ENCODE data around the gene GSTT2B.
"Not testable (repeated sequence)": the region's sequence is repeated elsewhere in the genome, so short reads cannot be mapped to it uniquely, and the experiment has no call there.

Gene GSTT2B

GRCh38 chr22:23961084-23961771, at the start of gene GSTT2B:
Gene GSTT2B, minus strand, starts transcription at chr22:23961195. Its CDS starts 64 bp downstream, at chr22:23961131.
- not testable (repeated sequence) for DNase-seq

GRCh38 chr22:24010018-24010391, 49.0 kb upstream of the GSTT2B start:
- no peak for DNase-seq

- DNase-seq, result no peak
Observed at GRCh38 chr22:24009227-24010017, 48.4 kb upstream of the GSTT2B start.

- DNase-seq, result no peak
Observed at GRCh38 chr22:24008381-24009226, 47.6 kb upstream of the GSTT2B start.

GRCh38 chr22:24008022-24008283, 47.0 kb upstream of the GSTT2B start:
- DNase-seq, result no peak

- DNase-seq, result no peak
Observed at GRCh38 chr22:24007253-24008021, 46.4 kb upstream of the GSTT2B start.

GRCh38 chr22:24006914-24007214, 45.9 kb upstream of the GSTT2B start:
- no peak for DNase-seq

GRCh38 chr22:24006207-24006913, 45.4 kb upstream of the GSTT2B start:
- no peak for DNase-seq

GRCh38 chr22:24005201-24005600, 44.2 kb upstream of the GSTT2B start, which contains the start of gene GSTT4:
Gene GSTT4, minus strand, starts transcription at chr22:24005453. Its CDS starts 97 bp downstream, at chr22:24005356.
- no peak for DNase-seq

GRCh38 chr22:24003887-24004286, 42.9 kb upstream of the GSTT2B start:
- DNase-seq, result no peak

GRCh38 chr22:24002851-24003250, 41.9 kb upstream of the GSTT2B start:
- no peak for DNase-seq

GRCh38 chr22:24002272-24002671, 41.3 kb upstream of the GSTT2B start:
- no peak for DNase-seq

- no peak for DNase-seq
Observed at GRCh38 chr22:24001314-24001713, 40.3 kb upstream of the GSTT2B start.

GRCh38 chr22:23999779-24000178, 38.8 kb upstream of the GSTT2B start:
- DNase-seq, result not testable (repeated sequence)

- no peak for DNase-seq
Observed at GRCh38 chr22:23997092-23997491, 36.1 kb upstream of the GSTT2B start.

- not testable (repeated sequence) for DNase-seq
Observed at GRCh38 chr22:23993581-23994177, 32.7 kb upstream of the GSTT2B start.

- DNase-seq, result not testable (repeated sequence)
Observed at GRCh38 chr22:23993080-23993479, 32.1 kb upstream of the GSTT2B start.

- DNase-seq, result not testable (repeated sequence)
Observed at GRCh38 chr22:23989583-23990244, 28.7 kb upstream of the GSTT2B start.

- DNase-seq, result not testable (repeated sequence)
Observed at GRCh38 chr22:23986538-23987178, 25.7 kb upstream of the GSTT2B start.

- DNase-seq, result not testable (repeated sequence)
Observed at GRCh38 chr22:23986089-23986488, 25.1 kb upstream of the GSTT2B start.

- no peak for DNase-seq
Observed at GRCh38 chr22:23984430-23984829, 23.4 kb upstream of the GSTT2B start.
